Left forelimb (tissue), 1 donor: ENCODE data around the gene ISOC2.

Experiments used
- DNase-seq: peaks from one replicate; pipeline ENCODE4 v3.0.0-alpha.2; 2018; ENCODE audit warnings: low spot score

Gene ISOC2

DNA sequence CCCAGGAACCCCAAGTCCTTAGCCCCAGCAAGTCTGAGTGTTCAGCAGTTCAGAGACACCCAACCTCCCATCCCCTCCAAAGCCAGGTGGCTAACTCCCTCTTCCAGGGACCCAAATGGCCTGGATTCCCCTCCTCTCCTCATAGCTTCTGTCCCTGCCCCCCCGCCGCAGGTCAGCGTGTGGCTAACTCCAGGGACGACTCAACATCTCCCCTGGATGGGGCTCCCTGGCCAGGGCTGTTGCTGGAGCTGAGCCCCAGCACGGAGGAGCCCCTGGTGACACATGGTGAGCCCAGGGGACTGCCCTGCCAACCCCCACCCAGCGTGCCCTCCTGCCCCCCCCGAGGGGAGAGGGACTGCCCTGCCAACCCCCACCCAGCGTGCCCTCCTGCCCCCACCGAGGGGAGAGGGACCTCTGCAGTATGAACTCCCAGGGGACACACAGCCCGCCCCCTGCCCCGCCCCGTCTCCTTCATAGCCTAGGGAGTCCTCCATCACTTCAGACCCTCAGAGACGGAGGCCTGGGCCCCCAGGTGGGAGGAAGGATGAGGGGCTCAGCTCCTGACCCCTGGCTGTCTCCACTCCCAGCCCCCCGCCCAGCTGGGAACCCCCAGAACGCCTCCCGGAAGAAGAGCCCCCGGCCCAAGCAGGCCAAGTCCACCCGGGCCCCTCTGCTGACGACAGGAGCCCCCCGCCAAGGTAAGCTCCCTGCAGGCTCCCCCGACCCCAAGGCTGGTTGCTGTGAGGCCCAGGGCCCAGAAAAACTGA, 28.5 kb upstream of the ISOC2 start:
- DNase-seq: no peak

DNA sequence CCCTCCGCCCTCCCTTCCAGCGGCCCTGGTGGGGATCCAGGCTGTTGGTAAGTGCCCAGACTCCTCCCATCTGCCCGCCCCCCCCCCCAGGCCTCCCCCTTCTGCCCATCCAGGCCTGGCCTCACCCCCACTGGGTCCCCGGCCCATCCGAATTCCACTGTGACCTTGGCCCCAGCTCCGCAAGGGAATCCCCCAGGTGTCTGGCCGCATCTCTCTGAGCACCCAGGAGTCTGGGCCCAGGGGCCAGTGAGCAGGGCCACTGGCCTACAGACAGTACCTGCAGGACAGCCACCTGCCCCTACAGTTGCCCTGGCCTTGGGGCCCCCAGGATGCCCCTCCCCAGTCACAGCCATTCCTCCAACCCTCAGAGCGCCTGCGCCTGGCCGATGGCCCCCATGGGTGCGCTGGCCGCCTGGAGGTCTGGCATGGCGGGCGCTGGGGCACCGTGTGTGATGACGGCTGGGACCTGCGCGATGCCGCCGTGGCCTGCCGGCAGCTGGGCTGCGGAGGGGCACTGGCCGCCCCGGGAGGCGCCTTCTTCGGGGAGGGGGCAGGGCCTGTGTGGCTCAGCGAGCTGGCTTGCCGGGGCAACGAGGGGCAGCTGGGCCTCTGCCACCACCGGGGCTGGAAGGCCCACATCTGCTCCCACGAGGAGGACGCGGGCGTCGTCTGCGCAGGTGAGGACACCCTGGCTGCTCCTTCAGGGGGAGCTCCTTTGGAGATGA, 27.7 kb upstream of the ISOC2 start:
- no peak for DNase-seq

DNA sequence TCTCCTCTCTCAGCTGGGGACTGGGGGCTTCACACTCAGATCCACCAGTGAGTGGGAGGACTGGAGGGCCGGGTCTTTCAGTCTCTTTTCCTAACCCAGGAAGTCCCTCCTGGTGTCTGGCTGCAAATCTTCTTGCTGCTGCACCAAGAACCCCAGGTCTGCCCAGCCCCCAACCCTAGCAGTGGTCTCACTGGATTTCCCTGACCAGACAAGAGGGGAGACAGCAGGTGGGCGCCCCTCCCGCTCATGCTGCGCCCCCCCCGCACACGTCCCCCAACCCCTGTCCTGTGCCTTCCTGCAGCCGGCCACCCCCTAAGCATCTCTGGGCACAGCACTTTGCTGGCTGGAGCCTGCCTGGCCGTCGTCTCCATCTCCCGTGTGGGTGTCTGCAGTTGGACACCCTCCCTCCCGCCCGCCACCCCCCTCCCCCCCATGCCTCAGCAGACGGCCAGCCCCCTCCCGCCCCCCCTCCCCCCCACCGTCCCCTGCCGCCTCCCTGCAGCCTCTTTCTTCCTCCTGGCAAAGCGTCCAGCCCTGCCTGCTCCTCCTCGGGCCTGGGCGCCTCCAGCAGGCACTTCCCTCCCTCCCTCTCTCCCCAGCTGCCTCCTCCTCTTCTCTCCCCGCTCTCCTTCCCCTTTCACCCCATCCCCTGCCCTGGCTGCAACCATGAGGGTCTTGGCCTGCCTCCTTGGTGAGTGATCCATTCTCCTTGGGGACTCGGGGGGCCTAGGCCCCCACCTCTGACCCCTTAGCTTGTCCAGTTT, 26.7 kb upstream of the ISOC2 start, which contains the start of gene SSC5D:
Gene SSC5D, plus strand, starts transcription at position 513 of the 764 bp plus-strand sequence. Its CDS starts 154 bp downstream, at position 667.
- DNase-seq: no peak

DNA sequence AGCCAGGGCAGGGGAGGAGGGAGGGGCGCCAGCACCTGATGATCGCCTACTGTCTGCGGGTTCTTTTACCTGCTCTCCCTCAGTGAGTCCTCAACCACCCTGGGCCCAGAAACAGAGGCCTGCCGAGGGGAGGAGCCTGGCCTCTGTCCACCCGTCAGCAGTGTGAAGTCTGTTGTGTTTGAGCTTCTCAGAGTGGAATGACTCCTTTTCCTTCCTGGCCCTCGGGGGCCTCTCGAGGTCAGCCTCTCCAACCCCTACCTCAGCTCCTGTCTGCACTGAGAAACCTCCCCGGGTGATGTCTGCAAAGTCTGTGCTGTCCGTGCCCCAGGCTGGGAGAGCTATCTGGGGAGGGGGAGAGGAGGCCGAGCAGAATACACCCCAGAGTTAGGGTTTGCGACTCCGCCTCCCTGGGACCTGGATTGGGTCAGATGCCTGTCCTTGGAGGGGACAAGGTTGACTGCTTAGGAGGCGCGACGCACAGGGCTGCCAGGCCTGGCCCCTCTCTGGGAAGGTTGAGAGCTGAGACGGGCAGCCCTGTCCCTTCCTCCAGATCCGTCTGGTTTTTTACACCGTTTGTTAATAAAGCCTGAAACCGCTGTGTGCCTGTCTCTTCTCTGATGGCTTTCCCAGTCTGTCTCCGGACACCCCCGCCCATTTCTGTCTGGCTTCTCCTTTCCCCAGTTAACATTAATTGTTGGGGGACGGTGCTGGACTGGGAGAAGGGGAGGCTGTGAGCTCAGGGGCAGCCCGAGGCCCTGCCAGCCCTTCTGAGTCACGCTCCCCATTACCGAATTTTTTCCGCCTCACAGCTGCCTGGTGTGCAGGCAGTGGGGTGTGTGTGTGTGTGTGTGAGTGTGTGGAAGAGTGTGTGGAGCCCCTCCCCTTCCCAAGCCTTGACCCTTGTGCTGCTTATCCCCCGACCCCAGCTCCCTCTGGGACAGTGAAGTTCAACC, 25.8 kb upstream of the ISOC2 start:
- DNase-seq: peak; percentile 92

DNA sequence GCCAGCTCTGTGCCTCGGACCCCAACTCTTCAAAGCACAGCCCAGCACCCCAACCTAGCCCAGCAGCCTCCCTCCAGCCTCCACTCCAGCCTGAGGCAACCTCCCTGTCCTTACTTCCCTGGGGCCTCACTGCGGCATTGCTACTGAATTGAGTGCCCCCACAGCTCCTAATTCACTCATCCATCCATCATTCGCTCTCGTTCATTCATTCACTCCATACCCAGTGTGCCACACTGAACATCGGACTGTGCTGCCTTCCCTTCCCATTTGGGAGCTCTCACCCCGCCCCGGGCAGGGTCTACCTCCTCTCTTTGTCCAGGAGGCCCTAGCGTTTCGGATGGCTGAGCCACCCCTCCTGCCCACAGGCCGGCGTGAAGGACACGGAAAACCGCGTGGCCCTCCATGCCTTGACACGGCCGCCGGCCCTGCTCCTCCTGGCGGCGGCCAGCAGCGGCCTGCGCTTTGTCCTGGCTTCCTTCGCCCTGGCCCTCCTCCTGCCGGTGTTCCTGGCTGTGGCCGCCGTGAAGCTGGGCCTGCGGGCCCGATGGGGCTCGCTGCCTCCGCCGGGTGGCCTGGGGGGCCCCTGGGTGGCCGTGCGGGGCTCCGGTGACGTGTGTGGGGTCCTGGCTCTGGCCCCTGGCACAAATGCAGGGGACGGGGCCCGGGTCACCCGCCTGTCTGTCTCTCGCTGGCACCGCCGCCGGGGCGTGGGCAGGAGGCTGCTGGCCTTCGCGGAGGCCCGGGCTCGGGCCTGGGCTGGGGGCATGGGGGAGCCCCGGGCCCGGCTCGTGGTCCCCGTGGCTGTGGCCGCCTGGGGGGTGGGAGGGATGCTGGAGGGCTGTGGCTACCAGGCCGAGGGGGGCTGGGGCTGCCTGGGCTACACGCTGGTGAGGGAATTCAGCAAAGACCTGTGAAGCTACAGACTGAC, 24.9 kb upstream of the ISOC2 start:
- no peak for DNase-seq

DNA sequence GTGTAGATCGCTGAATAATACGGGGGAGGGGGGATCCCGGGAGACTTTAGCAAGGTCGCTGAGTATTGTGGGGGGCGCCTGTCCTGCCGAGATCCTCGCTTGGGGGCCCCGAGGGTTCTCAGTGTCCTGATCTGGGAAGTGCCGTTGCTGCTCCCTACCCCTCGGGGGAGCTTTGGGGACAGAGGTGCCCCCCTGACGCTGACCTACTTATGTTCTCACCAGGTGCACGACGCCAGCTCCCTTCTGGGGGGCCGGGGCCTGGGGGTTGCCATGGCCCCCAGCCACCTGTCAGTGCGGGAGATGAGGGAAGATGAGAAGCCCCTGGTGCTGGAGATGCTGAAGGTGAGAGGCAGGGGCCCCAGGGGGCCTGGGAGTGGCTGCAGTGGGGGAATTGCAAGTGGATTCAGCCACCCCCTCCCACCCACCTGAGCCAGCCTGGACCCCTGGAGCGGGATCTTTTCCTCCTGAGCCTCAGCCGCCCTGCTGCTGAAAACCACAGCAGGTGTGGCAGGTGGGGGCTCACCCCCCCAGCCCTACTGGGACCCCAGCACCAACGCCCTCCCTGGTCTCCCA, 24.1 kb upstream of the ISOC2 start:
- no peak for DNase-seq

DNA sequence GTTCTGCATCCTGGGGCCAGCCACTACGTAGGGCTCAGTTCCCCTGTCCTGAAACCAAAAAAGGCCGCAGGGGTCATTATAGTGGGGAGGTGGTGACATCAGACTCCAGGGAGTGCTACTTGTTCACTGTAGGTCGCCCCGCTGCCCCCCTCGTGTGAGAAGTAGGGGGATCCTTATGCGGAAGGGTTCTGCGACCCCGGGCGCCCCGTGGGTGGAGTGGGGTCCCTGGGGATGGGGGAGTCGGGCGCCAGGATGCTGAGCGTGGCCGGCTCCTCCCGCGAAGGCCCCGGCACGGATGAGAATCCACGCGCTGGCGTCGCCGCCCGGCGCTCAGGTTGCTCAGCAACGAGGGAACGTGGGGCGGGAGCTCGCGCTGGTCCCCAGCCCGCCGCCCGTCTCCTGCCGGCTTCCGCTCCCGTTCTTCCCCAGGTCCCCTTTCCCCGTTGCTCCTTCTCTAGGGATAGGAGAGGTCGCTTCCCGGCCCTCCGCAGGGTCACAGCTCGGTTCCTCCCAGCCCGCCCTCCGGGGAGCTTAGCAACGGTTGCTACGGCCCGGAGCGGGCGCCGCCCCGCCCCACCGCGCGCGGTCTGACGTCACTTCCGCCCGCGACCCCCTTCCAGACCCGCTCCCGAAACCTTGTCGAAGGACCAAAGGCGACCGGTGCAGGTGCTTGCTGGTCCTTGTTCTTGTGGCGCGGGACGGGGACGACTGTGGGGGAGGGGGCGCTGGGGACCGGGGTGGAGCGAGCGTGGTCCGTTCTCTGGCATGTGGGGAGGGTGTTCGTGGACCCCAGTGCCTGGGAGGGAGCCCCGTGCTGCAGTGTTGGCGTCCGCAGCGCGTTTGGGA, 23.4 kb upstream of the ISOC2 start, which contains the start of gene NAT14:
Gene NAT14, plus strand, starts transcription at position 596 of the 846 bp plus-strand sequence. CDS start 521 bp downstream, outside the sequence.
- DNase-seq: peak; percentile 91

DNA sequence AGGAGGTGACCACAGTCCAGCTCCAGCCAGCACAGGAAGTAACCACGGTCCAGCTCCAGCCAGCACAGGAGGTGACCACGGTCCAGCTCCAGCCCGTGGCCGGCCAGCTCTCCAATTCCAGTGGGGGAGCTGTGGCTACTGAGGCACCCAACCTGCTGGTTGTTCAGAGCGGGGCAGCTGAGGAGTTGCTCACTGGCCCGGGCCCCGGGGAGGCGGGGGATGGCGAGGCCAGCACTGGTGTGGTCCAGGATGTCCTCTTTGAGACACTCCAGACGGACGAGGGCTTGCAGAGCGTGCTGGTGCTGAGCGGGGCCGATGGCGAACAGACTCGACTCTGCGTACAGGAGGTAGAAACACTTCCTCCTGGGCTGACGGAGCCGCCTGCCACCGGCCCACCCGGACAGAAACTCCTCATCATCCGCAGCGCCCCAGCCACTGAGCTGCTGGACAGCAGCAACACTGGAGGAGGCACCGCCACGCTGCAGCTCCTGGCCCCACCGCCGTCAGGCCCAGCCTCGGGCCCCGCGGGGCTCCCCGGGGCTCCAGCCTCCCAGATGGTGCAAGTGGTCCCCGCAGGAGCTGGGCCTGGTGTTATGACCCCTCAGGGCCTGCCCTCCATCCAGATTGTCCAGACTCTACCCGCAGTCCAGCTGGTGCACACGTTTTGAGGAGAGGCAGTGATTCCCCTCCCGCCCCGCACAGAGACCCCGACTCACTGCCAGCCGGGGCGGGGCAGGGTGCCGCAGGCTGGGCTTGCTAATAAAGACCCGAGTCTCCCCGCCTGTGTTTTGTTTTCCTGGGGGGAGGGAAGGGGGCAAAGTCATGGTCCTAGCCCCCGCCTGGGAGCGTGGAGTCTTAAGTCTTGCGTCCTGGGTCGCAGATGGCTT, 22.5 kb upstream of the ISOC2 start:
- no peak for DNase-seq

DNA sequence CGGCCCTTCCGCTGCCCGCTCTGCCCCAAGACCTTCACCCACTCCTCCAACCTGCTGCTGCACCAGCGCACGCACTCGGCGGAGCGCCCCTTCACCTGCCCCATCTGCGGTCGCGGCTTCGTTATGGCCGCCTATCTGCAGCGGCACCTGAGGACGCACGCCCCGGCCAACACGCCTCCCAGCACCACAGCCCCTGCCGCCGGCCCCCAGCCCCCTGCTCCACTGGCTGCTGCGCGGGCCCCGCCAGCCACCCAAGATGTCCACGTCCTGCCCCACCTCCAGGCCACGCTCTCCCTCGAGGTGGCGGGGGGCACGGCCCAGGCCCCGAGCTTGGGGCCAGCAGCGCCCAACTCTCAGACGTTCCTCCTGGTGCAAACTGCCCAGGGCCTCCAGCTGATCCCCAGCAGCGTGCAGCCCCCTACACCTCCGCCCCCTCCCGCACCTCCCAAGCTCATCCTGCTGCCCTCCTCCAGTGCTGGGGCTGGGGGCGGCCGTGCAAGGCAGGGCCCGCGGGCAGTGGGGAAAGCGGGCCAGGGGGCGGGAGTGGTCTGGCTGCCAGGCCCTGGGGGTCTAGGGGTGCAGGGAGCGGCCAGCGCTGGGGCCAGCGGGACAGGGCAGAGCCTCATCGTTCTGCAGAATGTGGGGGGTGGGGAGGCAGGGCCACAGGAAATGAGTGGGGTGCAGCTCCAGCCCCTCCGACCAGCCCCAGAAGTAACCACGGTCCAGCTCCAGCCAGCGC, 21.7 kb upstream of the ISOC2 start:
- no peak for DNase-seq

DNA sequence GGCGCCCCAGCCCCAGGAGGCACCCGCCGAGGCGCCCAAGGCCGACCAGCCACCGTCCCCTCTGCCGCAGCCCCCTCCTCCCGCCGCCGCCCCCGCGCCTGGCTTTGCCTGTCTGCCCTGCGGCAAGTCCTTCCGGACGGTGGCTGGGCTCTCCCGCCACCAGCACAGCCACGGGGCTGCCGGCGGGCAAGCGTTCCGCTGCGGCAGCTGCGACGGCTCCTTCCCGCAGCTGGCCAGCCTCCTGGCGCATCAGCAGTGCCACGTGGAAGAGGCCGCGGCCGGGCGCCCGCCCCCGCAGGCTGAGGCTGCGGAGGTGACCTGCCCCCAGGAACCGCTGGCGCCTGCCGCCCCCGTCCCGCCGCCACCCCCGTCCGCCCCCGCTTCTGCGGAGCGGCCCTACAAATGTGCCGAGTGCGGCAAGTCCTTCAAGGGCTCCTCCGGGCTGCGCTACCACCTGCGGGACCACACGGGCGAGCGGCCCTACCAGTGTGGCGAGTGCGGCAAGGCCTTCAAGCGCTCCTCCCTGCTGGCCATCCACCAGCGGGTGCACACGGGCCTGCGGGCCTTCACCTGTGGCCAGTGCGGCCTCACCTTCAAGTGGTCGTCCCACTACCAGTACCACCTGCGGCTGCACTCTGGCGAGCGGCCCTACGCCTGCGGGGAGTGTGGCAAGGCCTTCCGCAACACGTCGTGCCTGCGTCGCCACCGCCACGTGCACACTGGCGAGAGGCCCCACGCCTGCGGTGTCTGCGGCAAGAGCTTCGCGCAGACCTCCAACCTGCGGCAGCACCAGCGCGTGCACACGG, 20.9 kb upstream of the ISOC2 start:
- DNase-seq: no peak

DNA sequence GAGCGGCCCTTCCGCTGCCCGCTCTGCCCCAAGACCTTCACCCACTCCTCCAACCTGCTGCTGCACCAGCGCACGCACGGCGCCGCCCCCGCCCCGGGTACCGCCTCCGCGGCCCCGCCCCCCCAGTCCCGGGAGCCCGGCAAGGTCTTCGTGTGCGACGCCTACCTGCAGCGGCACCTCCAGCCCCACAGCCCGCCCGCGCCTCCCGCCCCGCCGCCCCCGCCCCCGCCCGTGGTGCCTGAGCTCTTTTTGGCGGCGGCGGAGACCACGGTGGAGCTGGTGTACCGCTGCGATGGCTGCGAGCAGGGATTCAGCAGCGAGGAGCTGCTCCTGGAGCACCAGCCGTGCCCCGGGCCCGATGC, 20.3 kb upstream of the ISOC2 start:
- no peak for DNase-seq

DNA sequence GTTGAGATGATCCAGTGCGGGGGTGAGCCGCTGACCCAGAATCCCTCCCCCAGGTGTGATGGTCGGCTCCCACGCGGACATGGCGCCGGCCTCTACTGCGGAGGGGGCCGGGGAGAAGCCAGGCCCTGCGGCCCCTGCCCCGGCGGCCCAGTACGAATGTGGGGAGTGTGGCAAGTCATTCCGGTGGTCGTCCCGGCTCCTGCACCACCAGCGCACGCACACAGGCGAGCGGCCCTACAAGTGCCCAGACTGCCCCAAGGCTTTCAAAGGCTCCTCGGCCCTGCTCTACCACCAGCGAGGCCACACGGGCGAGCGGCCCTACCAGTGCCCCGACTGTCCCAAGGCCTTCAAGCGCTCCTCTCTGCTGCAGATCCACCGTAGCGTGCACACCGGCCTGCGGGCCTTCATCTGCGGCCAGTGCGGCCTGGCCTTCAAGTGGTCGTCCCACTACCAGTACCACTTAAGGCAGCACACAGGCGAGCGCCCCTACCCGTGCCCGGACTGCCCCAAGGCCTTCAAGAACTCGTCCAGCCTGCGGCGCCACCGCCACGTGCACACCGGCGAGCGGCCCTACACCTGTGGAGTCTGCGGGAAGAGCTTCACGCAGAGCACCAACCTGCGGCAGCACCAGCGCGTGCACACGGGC, 19.8 kb upstream of the ISOC2 start:
- no peak for DNase-seq

DNA sequence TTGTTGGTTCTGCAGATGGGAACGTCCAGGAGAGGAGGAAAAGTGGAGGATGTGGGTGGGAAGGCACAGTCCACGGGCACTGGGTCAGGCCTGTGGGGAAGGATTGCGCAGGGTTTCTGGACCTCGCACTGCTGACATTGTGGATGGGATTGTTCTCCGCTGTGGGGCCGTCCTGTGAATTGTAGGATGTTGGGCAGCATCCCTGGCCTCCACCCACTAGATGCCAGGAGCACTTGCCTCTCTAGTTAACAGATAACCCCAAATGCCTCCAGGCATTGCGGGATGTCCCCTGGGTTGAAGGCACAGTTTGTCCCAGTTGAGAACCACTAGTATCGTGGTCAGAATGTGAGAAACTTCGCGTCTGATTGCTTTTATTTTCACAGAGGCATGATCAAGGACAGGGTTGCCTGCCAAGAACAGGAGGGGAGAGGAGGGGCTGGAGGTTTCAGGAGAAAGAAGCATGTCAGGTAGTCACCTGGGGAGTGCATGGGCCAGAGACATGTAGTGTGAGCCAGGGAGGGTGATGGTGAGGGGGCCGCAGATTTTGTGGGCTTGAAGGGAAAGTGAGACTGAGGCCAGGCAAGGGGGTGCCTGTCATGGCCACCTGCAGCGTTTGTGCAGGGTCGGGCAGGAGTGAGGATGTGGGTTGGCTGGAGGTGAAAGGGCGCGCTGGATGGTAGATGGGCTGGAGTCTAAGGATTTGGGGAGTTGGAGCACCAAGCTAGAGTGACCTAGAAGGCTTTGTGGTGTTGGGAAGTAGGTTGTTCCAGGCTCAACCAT, 18.2 kb upstream of the ISOC2 start:
- DNase-seq: no peak

DNA sequence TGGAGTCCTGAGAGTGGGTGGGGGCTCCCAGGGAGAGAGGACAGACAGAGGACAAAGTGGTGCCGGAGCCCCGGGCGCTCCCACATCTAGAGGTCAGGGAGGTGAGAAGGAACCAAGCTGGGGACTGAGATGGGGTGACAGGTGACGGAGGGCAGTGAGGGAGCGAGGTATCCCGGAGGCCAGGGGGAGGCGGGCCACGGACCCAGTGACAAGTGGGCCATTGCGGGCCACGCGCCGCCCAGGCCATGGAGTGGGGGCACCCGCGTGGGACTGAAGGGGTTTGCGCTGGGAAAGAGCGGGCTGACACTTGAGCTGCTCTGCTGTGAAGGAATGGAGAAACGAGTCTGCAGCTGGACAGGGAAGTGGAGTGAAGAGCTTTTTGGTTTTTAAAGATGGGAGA, 17.6 kb upstream of the ISOC2 start:
- no peak for DNase-seq

DNA sequence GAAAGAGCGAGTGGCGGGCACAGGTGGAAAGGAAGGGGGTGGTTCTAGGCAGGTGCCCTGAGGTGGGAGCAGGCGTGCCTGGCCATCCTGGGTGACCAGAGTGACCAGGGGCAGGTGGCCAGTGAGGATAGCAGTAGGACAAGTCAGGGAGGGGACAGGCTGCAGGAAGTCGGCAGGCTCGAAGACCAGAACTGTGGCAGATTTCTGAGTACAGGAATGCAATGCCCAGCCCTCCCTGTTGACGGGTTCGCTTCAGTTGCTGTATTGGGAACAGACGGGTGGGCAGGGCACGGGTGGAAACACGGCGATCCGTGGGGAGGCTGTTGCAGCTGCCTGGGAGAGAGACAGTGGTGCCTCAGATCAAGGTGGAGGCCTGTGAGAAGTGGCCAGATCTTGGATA, 16.9 kb upstream of the ISOC2 start:
- no peak for DNase-seq
